Chondrocyte (in vitro differentiated cells): ENCODE data around the gene MS4A6A. TPM values are rescaled to one million over a fixed set of nuclear protein-coding genes. Genes with fewer than 3 reads are reported as not detected.

Experiments used
- DNase-seq: peaks from one replicate; pipeline ENCODE4 v3.0.0; 2021; ENCODE audit warnings: mixed read lengths, low spot score
- H3K27ac Mint-ChIP-seq: one replicate; pipeline ENCODE4 v1.8.0; 2021; ENCODE audit warnings: mild to moderate bottlenecking, moderate library complexity, mixed read lengths; ENCODE audit not compliant: unreplicated experiment
- H3K27me3 Mint-ChIP-seq: 2 replicates; pipeline ENCODE4 v1.8.0; 2021; ENCODE audit warnings: low read depth, mixed read lengths
- H3K36me3 Mint-ChIP-seq: 2 replicates; pipeline ENCODE4 v1.8.0; 2021; ENCODE audit warnings: low read depth, mixed read lengths
- H3K4me1 Mint-ChIP-seq: 2 replicates; pipeline ENCODE4 v1.8.0; 2021; ENCODE audit warnings: low read depth, mild to moderate bottlenecking, mixed read lengths
- H3K4me3 Mint-ChIP-seq: one replicate; pipeline ENCODE4 v1.8.0; 2021; ENCODE audit warnings: mild to moderate bottlenecking, moderate library complexity, mixed read lengths; ENCODE audit not compliant: unreplicated experiment
- H3K9me3 Mint-ChIP-seq: 2 replicates; pipeline ENCODE4 v1.8.0; 2021; ENCODE audit warnings: low read depth, mixed read lengths
- total RNA-seq: library from RNA; stranded (reverse); gene quantifications from 3 replicates; pipeline ENCODE4 v1.2.1, GENCODE V29; 2021
- TF ChIP-seq, protein P1 (sequence below): fragments of 200-600 bp; sonication (generic); IDR thresholded peaks from 2 replicates; pipeline ENCODE4 v1.5.0; 2021; ENCODE audit warnings: antibody characterized with exemption, mild to moderate bottlenecking, moderate library complexity

The MS4A6A gene
- total RNA-seq, 1 donor from 2014 or later = not detected

DNA sequence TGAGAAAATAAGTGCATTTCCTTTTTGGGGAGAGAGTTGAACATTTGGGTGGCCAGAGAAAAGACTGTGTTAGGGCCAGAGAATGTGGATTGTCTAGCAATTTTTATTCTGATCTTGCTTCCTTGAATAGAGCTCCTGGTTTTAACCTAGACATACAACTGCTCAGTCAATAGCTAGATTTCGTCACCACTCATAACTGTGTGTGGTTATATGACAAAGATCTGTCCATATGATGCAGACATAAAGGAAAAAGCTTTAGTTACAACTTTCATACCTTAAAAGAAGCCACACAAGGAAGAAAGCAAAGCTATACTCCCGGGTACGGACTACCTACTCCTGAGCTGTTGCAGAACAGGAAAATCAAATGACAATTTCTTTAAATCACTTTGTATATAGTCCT lies 37.2 kb downstream of the MS4A6A start:
- H3K27me3 Mint-ChIP-seq = peaks cover 5% of the 10 kb centered on the region
- H3K27ac Mint-ChIP-seq = no peak overlapping the region
- TF ChIP-seq, protein P1, sequence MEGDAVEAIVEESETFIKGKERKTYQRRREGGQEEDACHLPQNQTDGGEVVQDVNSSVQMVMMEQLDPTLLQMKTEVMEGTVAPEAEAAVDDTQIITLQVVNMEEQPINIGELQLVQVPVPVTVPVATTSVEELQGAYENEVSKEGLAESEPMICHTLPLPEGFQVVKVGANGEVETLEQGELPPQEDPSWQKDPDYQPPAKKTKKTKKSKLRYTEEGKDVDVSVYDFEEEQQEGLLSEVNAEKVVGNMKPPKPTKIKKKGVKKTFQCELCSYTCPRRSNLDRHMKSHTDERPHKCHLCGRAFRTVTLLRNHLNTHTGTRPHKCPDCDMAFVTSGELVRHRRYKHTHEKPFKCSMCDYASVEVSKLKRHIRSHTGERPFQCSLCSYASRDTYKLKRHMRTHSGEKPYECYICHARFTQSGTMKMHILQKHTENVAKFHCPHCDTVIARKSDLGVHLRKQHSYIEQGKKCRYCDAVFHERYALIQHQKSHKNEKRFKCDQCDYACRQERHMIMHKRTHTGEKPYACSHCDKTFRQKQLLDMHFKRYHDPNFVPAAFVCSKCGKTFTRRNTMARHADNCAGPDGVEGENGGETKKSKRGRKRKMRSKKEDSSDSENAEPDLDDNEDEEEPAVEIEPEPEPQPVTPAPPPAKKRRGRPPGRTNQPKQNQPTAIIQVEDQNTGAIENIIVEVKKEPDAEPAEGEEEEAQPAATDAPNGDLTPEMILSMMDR = no peak
- H3K4me3 Mint-ChIP-seq = no peak overlapping the region
- no peaks in the 10 kb centered on the region for H3K4me1 Mint-ChIP-seq
- no peak for DNase-seq
- no peaks in the 10 kb centered on the region for H3K9me3 Mint-ChIP-seq
- no peaks in the 10 kb centered on the region for H3K36me3 Mint-ChIP-seq

DNA sequence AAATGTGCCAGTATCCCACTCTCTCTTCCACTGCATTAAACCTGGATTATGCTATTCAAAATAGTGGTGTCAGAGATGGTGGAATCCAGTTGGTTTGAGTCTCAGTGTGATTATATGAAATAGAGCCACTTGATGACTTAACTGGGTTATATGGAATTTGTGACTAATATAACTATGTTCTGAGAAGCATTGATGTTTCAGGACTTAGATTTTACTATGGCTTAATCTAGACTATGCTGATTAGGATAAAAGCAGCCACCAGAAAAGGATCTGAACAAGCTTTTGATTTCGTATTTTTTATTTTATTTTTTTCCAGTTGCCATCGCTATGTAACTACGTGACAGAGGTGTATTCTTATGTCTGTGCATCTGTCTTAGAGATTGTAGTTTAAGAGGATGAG lies 39.1 kb downstream of the MS4A6A start:
- no peak overlapping the region for H3K27ac Mint-ChIP-seq
- DNase-seq = no peak
- TF ChIP-seq, protein P1 = no peak
- no peak overlapping the region for H3K4me3 Mint-ChIP-seq
- no peaks in the 10 kb centered on the region for H3K36me3 Mint-ChIP-seq
- peaks cover 5% of the 10 kb centered on the region for H3K27me3 Mint-ChIP-seq
- no peaks in the 10 kb centered on the region for H3K4me1 Mint-ChIP-seq
- no peaks in the 10 kb centered on the region for H3K9me3 Mint-ChIP-seq

DNA sequence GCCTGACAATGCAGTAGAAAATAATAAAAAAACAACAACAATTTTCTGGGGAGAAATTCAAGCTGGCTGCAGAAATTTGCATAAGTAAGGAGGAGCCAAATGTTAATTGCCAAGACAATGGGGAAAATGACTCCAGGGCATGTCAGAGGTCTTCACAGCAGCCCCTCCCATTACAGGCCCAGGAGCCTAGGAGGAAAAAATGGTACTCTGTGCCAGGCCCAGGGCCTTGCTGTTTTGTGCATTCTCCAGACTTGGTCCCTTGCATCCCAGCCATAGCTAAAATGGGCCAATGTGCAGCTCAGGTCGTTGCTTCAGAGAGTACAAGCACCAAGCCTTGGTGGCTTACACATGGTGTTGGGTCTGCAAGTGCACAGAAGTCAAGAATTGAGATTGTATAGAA lies 49.0 kb downstream of the MS4A6A start:
- Mint-ChIP-seq H3K9me3 (no peaks in the 10 kb centered on the region), H3K4me1 (no peaks in the 10 kb centered on the region), H3K36me3 (no peaks in the 10 kb centered on the region), H3K27ac (no peak overlapping the region), H3K27me3 (peaks cover 2% of the 10 kb centered on the region), H3K4me3 (no peak overlapping the region)
- DNase-seq = no peak
- TF ChIP-seq, protein P1 = no peak

DNA sequence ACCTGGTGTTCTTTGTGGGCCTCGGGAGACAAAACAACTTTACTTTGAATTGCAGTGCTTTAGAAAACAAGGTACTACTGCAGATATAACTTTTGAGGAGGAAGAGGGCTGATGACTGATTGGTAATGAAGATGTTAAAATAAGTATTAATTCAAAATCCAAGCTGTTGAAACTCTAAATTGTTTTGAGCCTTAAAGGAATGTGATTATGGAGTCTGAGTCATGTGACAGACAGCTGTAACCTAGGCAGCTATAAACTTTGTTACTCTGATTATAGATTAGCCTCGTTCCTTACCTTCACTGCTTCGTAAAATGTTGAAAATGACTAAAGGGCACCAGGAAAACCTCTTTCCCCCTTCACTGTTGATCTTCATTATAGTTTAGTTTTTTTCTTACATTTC lies 51.0 kb downstream of the MS4A6A start:
- Mint-ChIP-seq H3K27me3 (no peaks in the 10 kb centered on the region), H3K27ac (no peak overlapping the region), H3K9me3 (no peaks in the 10 kb centered on the region), H3K4me1 (no peaks in the 10 kb centered on the region), H3K36me3 (no peaks in the 10 kb centered on the region), H3K4me3 (no peak overlapping the region)
- TF ChIP-seq, protein P1 = no peak
- no peak for DNase-seq

DNA sequence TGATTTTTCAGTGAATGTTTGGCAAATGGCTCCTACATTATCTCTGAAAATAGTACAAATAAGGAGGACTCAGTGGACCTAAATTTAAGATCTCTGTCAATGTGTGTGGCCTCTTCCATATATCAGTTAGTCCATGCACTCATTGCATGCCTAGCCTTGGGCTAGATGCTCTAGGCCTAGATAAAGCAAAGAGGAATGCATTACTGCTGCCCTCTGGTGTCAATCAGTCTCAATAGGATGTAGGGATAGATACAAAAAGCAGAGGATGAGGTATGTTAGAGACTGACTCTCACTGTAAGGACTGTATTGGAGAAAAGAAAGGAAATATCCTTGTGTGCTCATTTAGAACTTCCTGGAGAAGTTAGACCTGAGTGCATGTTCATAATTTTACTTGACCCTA lies 52.4 kb downstream of the MS4A6A start:
- Mint-ChIP-seq H3K27ac (no peak overlapping the region), H3K9me3 (no peaks in the 10 kb centered on the region), H3K4me1 (no peaks in the 10 kb centered on the region), H3K27me3 (no peaks in the 10 kb centered on the region), H3K4me3 (no peak overlapping the region), H3K36me3 (no peaks in the 10 kb centered on the region)
- TF ChIP-seq, protein P1 = peak; percentile 62
- no peak for DNase-seq
